Fibroblast of lung (primary cell): ENCODE data around the gene TMEM190. TPM values are rescaled to one million over a fixed set of nuclear protein-coding genes. Genes with fewer than 3 reads are reported as not detected.

ENCODE experiments used
- DNase-seq, 2 donors: peaks; one replicate each; pipeline versions ENCODE4 v3.0.0 to v3.0.0-alpha.2; 2010; ENCODE audit warnings: low read depth in 2 of 2
- H2AFZ ChIP-seq: 2 replicates; pipeline ENCODE4 v1.5.1; 2012; ENCODE audit warnings: low read length, control low read depth, inconsistent platforms
- H3K27ac ChIP-seq: 2 replicates; pipeline ENCODE4 v1.5.1; 2011; ENCODE audit warnings: low read length, control low read depth; ENCODE audit not compliant: insufficient read depth
- H3K27me3 ChIP-seq: 2 replicates; pipeline ENCODE4 v1.5.1; 2011; ENCODE audit warnings: mild to moderate bottlenecking, low read length; ENCODE audit not compliant: control insufficient read depth, insufficient read depth
- H3K36me3 ChIP-seq: 2 replicates; pipeline ENCODE4 v1.5.1; 2011; ENCODE audit warnings: low read length; ENCODE audit not compliant: control insufficient read depth, insufficient read depth
- H3K4me1 ChIP-seq: 2 replicates; pipeline ENCODE4 v1.5.1; 2011; ENCODE audit warnings: low read length; ENCODE audit not compliant: control insufficient read depth, insufficient read depth; ENCODE audit errors: extremely low read depth
- H3K4me2 ChIP-seq: 2 replicates; pipeline ENCODE4 v1.5.1; 2011; ENCODE audit warnings: low read length, control low read depth; ENCODE audit not compliant: insufficient read depth; ENCODE audit errors: extremely low read depth
- H3K4me3 ChIP-seq, 4 experiments: fragments of 200-600 bp in 1 of 4; sonication (generic) in 1 of 4; replicated peaks in 1 of 4; 2 replicates each; pipeline ENCODE4 v1.5.1; 2011 to 2016; ENCODE audit warnings: low read length in 4 of 4, low read depth in 3 of 4, mild to moderate bottlenecking in 3 of 4, control low read depth in 2 of 4, inconsistent platforms in 1 of 4, mixed read lengths in 1 of 4; ENCODE audit not compliant: insufficient read depth in 1 of 4; ENCODE audit errors: control extremely low read depth in 1 of 4
- H3K79me2 ChIP-seq: 2 replicates; pipeline ENCODE4 v1.5.1; 2012; ENCODE audit warnings: mild to moderate bottlenecking, low read length, inconsistent platforms; ENCODE audit not compliant: control insufficient read depth, insufficient read depth
- H3K9ac ChIP-seq: 2 replicates; pipeline ENCODE4 v1.5.1; 2011; ENCODE audit warnings: mild to moderate bottlenecking, low read length, control low read depth; ENCODE audit not compliant: insufficient read depth
- H3K9me3 ChIP-seq: 2 replicates; pipeline ENCODE4 v1.5.1; 2012; ENCODE audit warnings: low read depth, low read length; ENCODE audit not compliant: control insufficient read depth, insufficient read depth
- H4K20me1 ChIP-seq: 2 replicates; pipeline ENCODE4 v1.5.1; 2011; ENCODE audit warnings: low read length; ENCODE audit not compliant: control insufficient read depth, insufficient read depth; ENCODE audit errors: extremely low read depth
- CTCF ChIP-seq, 2 donors: IDR thresholded peaks in 1 of 2; conservative IDR thresholded peaks in 1 of 2; 1 replicate in 1 of 2; 2 replicates in 1 of 2; pipeline ENCODE4 v1.5.1; 2011 to 2012; ENCODE audit warnings: low read length in 2 of 2, control low read depth in 1 of 2, inconsistent platforms in 1 of 2, low read depth in 1 of 2, mild to moderate bottlenecking in 1 of 2
- EZH2 ChIP-seq: IDR thresholded peaks from 2 replicates; pipeline ENCODE4 v1.5.1; 2012; ENCODE audit warnings: low read length, control low read depth, mild to moderate bottlenecking; ENCODE audit errors: missing control alignments
- polyA plus RNA-seq, 2 donors: library from polyadenylated mRNA; depleted of rRNA in 1 of 2; stranded (reverse) in 1 of 2; unstranded in 1 of 2; fragments of >200 nt; gene quantifications; 2 replicates each; pipeline ENCODE4 v1.2.1, GENCODE V29; 2011 to 2012; ENCODE audit warnings: missing spikeins in 1 of 2
- total RNA-seq: library from RNA; depleted of rRNA; stranded (reverse); fragments of >200 nt; gene quantifications from 2 replicates; pipeline ENCODE4 v1.2.1, GENCODE V29; 2014

The TMEM190 gene
- total and polyA plus RNA-seq, 2 donors (not counting 1 experiment from before 2014, with no cell fraction given), result 0.14 TPM; not detected in 1

GRCh38 chr19:55402509-55402908 lies 25.9 kb downstream of the TMEM190 start:
- Histone ChIP-seq H3K27me3 (no peaks in the 10 kb centered on the region), H3K79me2 (peaks cover 38% of the 10 kb centered on the region), H3K36me3 (peaks cover 17% of the 10 kb centered on the region), H3K9me3 (no peaks in the 10 kb centered on the region), H3K9ac (no peak overlapping the region), H4K20me1 (peaks cover 2% of the 10 kb centered on the region), H2AFZ (no peak overlapping the region), H3K4me1 (peaks cover 15% of the 10 kb centered on the region), H3K4me3 (no peak overlapping the region), H3K4me2 (no peak overlapping the region), H3K27ac (no peak overlapping the region)
- TF ChIP-seq CTCF (conservative IDR thresholded peaks at IDR 0.05 in 1 of 2, IDR thresholded peaks at IDR 0.05 in 1 of 2; ENCODE audit: low read depth in 1 of 2, low read length in 2 of 2), result no peak
- no peak for DNase-seq

GRCh38 chr19:55405638-55406037 lies 29.0 kb downstream of the TMEM190 start:
- Histone ChIP-seq H3K4me3 (peak overlapping the region; percentile 71 to 92 (median 81)), H3K36me3 (peaks cover 17% of the 10 kb centered on the region), H3K9ac (no peak overlapping the region), H3K27me3 (no peaks in the 10 kb centered on the region), H3K4me1 (peaks cover 19% of the 10 kb centered on the region), H3K4me2 (peak overlapping the region; percentile 100), H2AFZ (no peak overlapping the region), H3K9me3 (no peaks in the 10 kb centered on the region), H4K20me1 (peaks cover 2% of the 10 kb centered on the region), H3K79me2 (peaks cover 38% of the 10 kb centered on the region), H3K27ac (peak overlapping the region; percentile 98)
- no peak for DNase-seq
- no peak for TF ChIP-seq EZH2
- TF ChIP-seq CTCF (conservative IDR thresholded peaks at IDR 0.05 in 1 of 2, IDR thresholded peaks at IDR 0.05 in 1 of 2; ENCODE audit: low read depth in 1 of 2, low read length in 2 of 2), result no peak

GRCh38 chr19:55406091-55406825 lies 29.6 kb downstream of the TMEM190 start:
- H4K20me1 ChIP-seq, result peaks cover 2% of the 10 kb centered on the region
- peak overlapping the region; percentile 98 for H3K27ac ChIP-seq

More at GRCh38 chr19:55406091-55406825, 29.6 kb downstream of the TMEM190 start:
- H3K79me2 ChIP-seq, result peaks cover 38% of the 10 kb centered on the region
- H3K4me2 ChIP-seq, result peak overlapping the region; percentile 100
- no peak overlapping the region for H2AFZ ChIP-seq
- peaks cover 17% of the 10 kb centered on the region for H3K36me3 ChIP-seq
- H3K9ac ChIP-seq, result peak overlapping the region; percentile 94
- TF ChIP-seq CTCF (conservative IDR thresholded peaks at IDR 0.05 in 1 of 2, IDR thresholded peaks at IDR 0.05 in 1 of 2; ENCODE audit: low read depth in 1 of 2, low read length in 2 of 2) (no peak), EZH2 (no peak)
- peaks cover 19% of the 10 kb centered on the region for H3K4me1 ChIP-seq
- H3K27me3 ChIP-seq, result no peaks in the 10 kb centered on the region
- H3K4me3 ChIP-seq, result peak overlapping the region; percentile 71 to 92 (median 81)
- no peak for DNase-seq
- no peaks in the 10 kb centered on the region for H3K9me3 ChIP-seq
